Activated T-cell treated with anti-CD3 and anti-CD28 coated beads for 1 hour (primary cell): ENCODE results near the gene COPS4.

ENCODE experiments used
- DNase-seq: peaks from one replicate; pipeline ENCODE4 v3.0.0-alpha.2; 2020; ENCODE audit warnings: low read depth

The COPS4 gene

DNA sequence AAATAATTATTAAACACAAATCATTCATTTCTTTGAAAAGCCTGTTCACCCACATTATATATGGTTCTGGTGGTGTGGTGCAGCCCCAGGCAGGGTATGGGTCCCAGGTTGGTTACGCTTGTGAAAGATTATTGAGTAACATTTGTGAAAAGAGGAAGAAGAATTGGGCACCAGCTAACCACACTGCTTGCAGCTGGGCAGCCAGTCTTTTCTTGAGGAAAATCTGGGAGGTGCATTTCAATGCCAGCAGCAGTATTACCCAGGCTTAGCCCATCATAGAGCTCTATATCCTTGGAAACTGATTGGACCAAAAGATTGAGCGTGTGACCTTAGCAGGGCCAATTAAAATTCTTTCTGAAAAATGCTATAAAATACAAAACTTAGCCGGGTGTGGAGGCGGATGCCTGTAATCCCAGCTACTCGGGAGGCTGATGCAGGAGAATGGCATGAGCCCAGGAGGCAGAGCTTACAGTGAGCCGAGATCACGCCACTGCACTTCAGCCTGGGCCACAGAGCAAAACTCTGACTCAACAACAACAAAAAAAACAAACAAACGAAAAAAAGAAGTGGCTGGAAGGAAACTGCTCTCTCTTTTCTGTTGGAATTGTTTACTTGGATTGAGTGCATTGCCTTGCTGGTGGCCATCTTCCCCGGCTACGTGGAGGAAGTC lies 89.3 kb downstream of the COPS4 start:
- DNase-seq, result no peak
